HK-2 (cell line): ENCODE measurements around the gene HCN3.
A peak's percentile ranks its signal among the peaks of the same experiment; 100 is the strongest.
"Not testable (repeated sequence)": the region's sequence is repeated elsewhere in the genome, so short reads cannot be mapped to it uniquely, and the experiment has no call there.

Experiments
- DNase-seq: peaks from one replicate; pipeline ENCODE4 v3.0.0-alpha.2; 2018; ENCODE audit not compliant: unreplicated experiment

The HCN3 gene

GRCh38 chr1:155284476-155284875 lies 7.2 kb downstream of the HCN3 start:
- DNase-seq, result no peak

GRCh38 chr1:155285063-155285462 lies 7.8 kb downstream of the HCN3 start:
- no peak for DNase-seq

- DNase-seq, result no peak
These were observed 8.4 kb downstream of the HCN3 start for GRCh38 chr1:155285631-155286044.

- DNase-seq, result no peak
These were observed 9.3 kb downstream of the HCN3 start for GRCh38 chr1:155286544-155286943.

GRCh38 chr1:155287987-155288543 lies 10.8 kb downstream of the HCN3 start:
- DNase-seq, result no peak

GRCh38 chr1:155291006-155291405 lies 13.7 kb downstream of the HCN3 start:
- DNase-seq, result not testable (repeated sequence)

GRCh38 chr1:155293086-155293749 lies 16.0 kb downstream of the HCN3 start:
- DNase-seq, result no peak

- DNase-seq, result no peak
These were observed 17.4 kb downstream of the HCN3 start for GRCh38 chr1:155294520-155295182.

- DNase-seq, result no peak
These were observed 18.1 kb downstream of the HCN3 start for GRCh38 chr1:155295183-155295941.

GRCh38 chr1:155295942-155296267 lies 18.6 kb downstream of the HCN3 start:
- no peak for DNase-seq

GRCh38 chr1:155296661-155297060 lies 19.4 kb downstream of the HCN3 start:
- no peak for DNase-seq

GRCh38 chr1:155297384-155297783 lies 20.1 kb downstream of the HCN3 start:
- DNase-seq, result no peak

GRCh38 chr1:155300024-155300423 lies 22.8 kb downstream of the HCN3 start:
- DNase-seq, result no peak

- no peak for DNase-seq
These were observed 23.5 kb downstream of the HCN3 start for GRCh38 chr1:155300553-155301329.

- no peak for DNase-seq
These were observed 24.1 kb downstream of the HCN3 start, which contains the start of gene PKLR for GRCh38 chr1:155301342-155301841. PKLR (minus strand) TSS chr1:155301438; CDS start chr1:155301395, 43 bp downstream.

- no peak for DNase-seq
These were observed 27.3 kb downstream of the HCN3 start for GRCh38 chr1:155304558-155305063.

GRCh38 chr1:155305881-155306391 lies 28.7 kb downstream of the HCN3 start:
- no peak for DNase-seq

GRCh38 chr1:155307247-155307740 lies 30.0 kb downstream of the HCN3 start:
- DNase-seq, result no peak

- peak; percentile 99 for DNase-seq
These were observed 31.5 kb downstream of the HCN3 start, which contains the start of gene FDPS for GRCh38 chr1:155308493-155309422. FDPS (plus strand) TSS chr1:155308866; CDS start chr1:155309790, 924 bp downstream.
